Fibroblast of villous mesenchyme (primary cell): Measurements from ENCODE around the gene AZGP1. TPM values are rescaled to one million over a fixed set of nuclear protein-coding genes. Genes with fewer than 3 reads are reported as not detected.
"Not testable (repeated sequence)": the region's sequence is repeated elsewhere in the genome, so short reads cannot be mapped to it uniquely, and the experiment has no call there.

Source experiments
- DNase-seq: peaks from one replicate; pipeline ENCODE4 v3.0.0-alpha.2; 2010; ENCODE audit warnings: low read depth
- H3K4me3 ChIP-seq: 2 replicates; pipeline ENCODE4 v1.5.1; 2011; ENCODE audit warnings: low read depth, mild to moderate bottlenecking, low read length
- total RNA-seq: library from RNA; depleted of rRNA; stranded (reverse); fragments of >200 nt; gene quantifications from 2 replicates; pipeline ENCODE4 v1.2.3, GENCODE V29; 2012
- TF ChIP-seq, protein P1 (sequence below): IDR thresholded peaks from 2 replicates; pipeline ENCODE4 v1.5.1; 2012; ENCODE audit warnings: low read depth, mild to moderate bottlenecking, low read length; ENCODE audit not compliant: insufficient read depth

Gene AZGP1
- total RNA-seq, 1 donor: not detected

DNA sequence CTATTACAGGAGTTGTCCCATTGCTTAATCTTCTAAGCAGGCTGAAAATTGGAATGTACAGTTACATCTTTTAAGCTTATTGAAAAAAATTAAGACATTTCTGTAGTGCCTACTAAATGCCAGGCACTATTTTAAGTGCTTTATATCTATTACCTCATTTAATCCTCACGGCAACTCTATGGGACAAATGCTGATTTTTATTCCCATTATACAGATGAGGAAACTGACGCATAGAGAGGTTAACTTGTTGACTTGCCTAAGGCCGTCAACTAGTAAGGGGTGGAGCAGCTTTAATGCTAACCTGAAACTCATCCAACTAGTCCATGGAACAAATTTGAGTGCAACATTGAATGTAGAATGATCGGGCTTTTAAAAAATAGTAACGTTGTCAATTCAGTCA, 42.0 kb upstream of the AZGP1 start:
- peak; percentile 17 for DNase-seq
- H3K4me3 ChIP-seq: no peak overlapping the region
- TF ChIP-seq, protein P1, sequence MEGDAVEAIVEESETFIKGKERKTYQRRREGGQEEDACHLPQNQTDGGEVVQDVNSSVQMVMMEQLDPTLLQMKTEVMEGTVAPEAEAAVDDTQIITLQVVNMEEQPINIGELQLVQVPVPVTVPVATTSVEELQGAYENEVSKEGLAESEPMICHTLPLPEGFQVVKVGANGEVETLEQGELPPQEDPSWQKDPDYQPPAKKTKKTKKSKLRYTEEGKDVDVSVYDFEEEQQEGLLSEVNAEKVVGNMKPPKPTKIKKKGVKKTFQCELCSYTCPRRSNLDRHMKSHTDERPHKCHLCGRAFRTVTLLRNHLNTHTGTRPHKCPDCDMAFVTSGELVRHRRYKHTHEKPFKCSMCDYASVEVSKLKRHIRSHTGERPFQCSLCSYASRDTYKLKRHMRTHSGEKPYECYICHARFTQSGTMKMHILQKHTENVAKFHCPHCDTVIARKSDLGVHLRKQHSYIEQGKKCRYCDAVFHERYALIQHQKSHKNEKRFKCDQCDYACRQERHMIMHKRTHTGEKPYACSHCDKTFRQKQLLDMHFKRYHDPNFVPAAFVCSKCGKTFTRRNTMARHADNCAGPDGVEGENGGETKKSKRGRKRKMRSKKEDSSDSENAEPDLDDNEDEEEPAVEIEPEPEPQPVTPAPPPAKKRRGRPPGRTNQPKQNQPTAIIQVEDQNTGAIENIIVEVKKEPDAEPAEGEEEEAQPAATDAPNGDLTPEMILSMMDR: no peak

DNA sequence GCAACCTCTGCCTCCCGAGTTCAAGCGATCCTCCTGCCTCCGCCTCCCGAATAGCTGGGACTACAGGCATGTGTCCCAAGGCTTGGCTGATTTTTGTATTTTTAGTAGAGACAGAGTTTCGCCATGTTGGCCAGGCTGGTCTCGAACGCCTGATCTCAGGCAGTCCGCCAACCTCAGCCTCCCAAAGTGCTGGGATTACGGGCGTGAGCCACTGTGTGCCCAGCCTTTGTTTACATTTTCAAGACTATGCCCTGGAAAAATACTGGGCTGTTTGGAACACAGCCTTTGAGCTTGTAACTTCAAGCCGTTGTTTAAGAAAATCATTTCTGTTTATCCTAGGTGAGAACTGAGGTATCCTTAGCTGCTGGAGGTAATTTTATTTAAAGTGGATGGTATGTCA, 41.5 kb upstream of the AZGP1 start:
- TF ChIP-seq, protein P1: no peak
- DNase-seq: peak; percentile 56
- peak overlapping the region; percentile 88 for H3K4me3 ChIP-seq

DNA sequence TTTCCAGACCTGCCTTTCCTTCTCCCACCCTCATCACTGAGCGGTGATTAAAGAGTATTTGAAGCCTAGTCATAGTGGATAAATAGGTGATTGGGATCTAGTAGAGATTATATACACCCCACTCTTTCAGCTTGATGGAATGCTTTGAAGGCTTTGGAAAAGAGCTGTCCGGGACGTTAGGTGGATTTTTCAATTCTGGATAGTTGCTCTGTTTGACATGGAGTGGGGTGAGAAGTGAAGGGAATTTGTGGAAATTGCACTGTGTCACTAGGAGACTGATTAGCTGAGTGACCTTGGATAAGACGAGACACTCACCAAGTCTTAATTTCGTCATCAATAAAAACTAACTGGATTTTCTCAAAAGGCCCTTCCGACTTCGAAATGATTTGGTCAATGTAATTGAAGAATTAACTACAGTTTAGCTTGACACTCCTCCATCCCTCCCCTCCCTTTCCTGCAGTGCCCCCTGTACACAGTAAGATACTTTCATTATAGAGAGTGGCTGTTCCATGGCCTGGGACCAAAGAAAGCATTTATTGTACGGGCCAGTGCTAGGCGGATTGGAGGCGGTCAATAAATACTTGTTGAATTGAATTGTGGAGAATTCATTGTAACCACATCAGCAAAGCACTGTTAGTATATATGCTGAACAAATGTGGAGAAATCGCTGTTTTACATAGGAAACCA, 40.5 kb upstream of the AZGP1 start:
- peak; percentile 23 for DNase-seq
- H3K4me3 ChIP-seq: peak overlapping the region; percentile 88
- TF ChIP-seq, protein P1: no peak

DNA sequence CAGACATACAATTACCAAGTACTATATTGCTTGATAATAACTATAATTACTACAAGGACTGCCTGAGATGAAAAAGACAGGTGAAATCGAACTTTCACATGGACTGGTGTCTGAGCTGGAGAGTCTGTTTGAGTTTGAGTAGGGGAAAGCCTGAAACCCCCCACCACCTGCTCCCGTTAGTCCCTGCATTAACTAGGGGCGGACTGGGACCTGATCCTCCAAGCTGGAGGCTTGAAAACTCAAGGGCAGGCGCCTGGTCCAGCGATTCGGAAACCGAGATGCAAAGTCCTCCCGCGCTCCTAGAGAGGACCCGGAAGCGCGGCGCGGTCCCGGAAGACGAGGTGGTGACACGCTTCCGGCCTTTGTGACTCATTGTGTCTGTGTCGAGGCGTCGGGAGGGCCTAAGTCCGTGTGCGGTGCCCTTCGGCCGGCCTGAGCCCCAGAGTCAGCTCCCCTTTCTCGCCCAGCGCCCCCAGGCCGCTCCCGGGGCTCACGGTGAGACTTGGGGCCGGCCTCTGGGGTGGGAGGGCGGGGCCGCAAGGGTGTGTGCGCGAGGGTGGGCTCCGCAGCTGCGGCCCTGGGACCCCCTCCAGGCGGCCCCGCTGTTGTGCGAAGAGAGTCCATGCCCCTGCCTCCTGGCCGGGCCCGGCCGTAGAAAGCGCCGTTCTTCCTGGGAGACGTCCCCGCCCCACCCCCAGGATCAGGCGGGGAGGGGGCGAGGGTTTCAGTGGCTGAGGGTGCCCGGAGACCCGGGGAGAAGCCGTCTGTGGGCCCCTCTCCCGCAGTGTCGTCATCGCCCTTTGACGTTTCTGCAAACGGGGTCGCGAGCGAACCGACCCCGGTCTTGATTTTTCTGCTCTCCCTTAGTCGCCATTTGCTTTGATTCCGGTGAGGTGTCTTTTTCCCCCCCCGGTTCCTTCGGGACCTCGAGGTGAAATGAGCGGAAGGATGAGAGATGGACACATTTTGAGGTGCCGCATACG, 39.7 kb upstream of the AZGP1 start, which contains the start of gene ZKSCAN1:
TSS of gene ZKSCAN1 (plus strand) at position 365 of the 983 bp plus-strand sequence. CDS start 7,911 bp downstream, outside the sequence.
- peak; percentile 95 for DNase-seq
- TF ChIP-seq, protein P1: no peak
- peak within 1 kb of the TSS; percentile 88 for H3K4me3 ChIP-seq

DNA sequence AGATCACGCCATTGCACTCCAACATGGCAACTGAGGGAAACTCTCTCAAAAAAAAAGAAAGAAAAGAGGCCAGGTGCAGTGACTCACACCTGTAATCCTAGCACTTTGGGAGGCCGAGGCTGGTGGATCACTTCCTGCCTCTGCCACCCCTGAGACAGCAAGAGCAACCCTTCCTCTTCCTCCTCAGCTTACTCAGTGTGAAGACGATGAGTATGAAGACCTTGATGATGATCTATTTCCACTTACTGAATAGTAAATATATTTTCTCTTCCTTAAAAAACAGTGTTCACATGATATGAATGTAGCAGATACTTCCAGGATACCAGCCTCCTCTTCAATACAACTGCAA, 37.5 kb upstream of the AZGP1 start:
- DNase-seq: no peak
- H3K4me3 ChIP-seq: no peak overlapping the region
- TF ChIP-seq, protein P1: no peak

DNA sequence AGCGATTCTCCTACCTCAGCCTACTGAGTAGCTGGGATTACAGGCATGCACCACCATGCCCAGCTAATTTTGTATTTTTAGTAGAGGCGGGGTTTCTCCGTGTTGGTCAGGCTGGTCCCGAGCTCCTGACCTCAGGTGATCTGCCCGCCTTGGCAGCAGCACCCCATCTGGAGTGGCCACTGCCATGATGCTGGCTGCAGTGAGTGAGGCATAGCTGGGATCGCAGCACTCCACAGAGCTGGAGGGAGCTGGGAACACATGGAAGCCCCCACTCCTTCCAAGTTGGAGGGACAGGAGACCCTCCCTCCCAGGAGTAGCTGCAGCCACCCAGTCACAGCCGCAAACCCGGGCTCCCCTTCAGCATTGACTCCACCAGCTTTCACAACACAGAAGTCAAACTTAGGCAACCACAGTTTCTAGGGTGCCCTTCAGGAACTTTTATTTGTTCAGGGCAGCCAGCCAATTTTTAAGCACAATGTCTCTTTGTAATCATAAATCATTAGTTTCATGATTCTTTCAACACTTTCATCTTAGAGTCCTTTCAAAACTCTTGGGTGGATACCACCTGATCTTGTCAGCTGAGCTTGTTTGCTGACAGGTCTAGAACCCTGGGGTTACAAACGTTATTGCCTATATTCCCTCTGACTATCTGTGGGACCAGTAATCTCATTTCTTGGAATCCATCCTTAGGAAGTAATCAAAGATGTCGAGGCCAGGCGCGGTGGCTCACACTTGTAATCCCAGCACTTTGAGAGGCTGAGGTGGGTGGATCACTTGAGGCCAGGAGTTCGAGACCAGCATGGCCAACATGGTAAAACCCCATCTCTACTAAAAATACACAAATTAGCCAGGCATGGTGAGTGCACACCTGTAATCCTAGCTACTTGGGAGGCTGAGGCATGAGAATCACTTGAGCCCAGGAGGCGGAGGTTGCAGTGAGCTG, 36.8 kb upstream of the AZGP1 start:
- peak; percentile 67 for DNase-seq

More for the DNA sequence above, 36.8 kb upstream of the AZGP1 start:
- not testable (repeated sequence) for H3K4me3 ChIP-seq
